ENCODE data around the gene KEAP1.

DNA sequence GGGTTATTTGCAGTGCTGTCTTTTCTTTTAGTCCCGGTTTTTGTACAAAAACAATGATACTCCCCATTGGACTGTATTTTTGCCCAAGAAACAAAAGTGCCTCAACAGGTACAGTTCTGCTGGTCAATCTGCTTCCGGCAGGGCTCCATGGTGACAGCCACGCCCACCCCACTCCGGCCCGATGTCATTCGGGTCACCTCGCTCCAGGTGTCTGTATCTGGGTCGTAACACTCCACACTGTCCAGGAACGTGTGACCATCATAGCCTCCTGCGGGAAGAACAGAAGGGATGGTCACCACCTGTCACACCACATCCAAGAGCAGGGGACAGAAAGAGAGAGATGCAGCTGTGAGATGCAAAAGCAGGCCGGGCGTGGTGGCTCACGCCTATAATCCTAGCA, 16.6 kb downstream of the KEAP1 start:
- TF ChIP-seq EP300 (IDR thresholded peaks at IDR 0.05) (no peak), POLR2AphosphoS5 (IDR thresholded peaks at IDR 0.05) (no peak)
- TF ChIP-seq, protein P1, sequence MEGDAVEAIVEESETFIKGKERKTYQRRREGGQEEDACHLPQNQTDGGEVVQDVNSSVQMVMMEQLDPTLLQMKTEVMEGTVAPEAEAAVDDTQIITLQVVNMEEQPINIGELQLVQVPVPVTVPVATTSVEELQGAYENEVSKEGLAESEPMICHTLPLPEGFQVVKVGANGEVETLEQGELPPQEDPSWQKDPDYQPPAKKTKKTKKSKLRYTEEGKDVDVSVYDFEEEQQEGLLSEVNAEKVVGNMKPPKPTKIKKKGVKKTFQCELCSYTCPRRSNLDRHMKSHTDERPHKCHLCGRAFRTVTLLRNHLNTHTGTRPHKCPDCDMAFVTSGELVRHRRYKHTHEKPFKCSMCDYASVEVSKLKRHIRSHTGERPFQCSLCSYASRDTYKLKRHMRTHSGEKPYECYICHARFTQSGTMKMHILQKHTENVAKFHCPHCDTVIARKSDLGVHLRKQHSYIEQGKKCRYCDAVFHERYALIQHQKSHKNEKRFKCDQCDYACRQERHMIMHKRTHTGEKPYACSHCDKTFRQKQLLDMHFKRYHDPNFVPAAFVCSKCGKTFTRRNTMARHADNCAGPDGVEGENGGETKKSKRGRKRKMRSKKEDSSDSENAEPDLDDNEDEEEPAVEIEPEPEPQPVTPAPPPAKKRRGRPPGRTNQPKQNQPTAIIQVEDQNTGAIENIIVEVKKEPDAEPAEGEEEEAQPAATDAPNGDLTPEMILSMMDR (IDR thresholded peaks at IDR 0.05): no peak
